Transverse colon (tissue), 4 donors: ENCODE measurements around the gene DDIT3. TPM values are rescaled to one million over a fixed set of nuclear protein-coding genes. Genes with fewer than 3 reads are reported as not detected.

Experiments
- DNase-seq: peaks from one replicate; pipeline ENCODE4 v3.0.0-alpha.2; 2019
- H3K27ac ChIP-seq, 4 donors: fragments of 200-600 bp; sonication (generic); 2 replicates each; pipeline ENCODE4 v1.5.1; 2016 to 2018; ENCODE audit warnings: inconsistent platforms in 4 of 4
- H3K27me3 ChIP-seq: fragments of 200-600 bp; sonication (generic); 2 replicates; pipeline ENCODE4 v1.5.1; 2017; ENCODE audit warnings: inconsistent platforms
- H3K36me3 ChIP-seq, 4 donors: fragments of 200-600 bp; sonication (generic); 2 replicates each; pipeline ENCODE4 v1.5.1; 2017 to 2019; ENCODE audit warnings: inconsistent platforms in 4 of 4
- H3K4me1 ChIP-seq, 4 donors: fragments of 200-600 bp; sonication (generic); 2 replicates each; pipeline ENCODE4 v1.5.1; 2017 to 2020; ENCODE audit warnings: inconsistent platforms in 4 of 4
- H3K4me3 ChIP-seq, 4 donors: fragments of 200-600 bp; sonication (generic); 1 replicate in 1 of 4; 2 replicates in 3 of 4; pipeline versions ENCODE4 v1.5.1 to v1.6.1; 2017 to 2019; ENCODE audit warnings: inconsistent platforms in 4 of 4
- H3K9me3 ChIP-seq, 2 donors: fragments of 200-600 bp; sonication (generic); 2 replicates each; pipeline ENCODE4 v1.5.1; 2017 to 2019; ENCODE audit warnings: inconsistent platforms in 2 of 2
- EP300 ChIP-seq: sonication (generic); formaldehyde crosslinking; IDR thresholded peaks from one replicate; pipeline ENCODE4 v1.6.1; 2017; ENCODE audit warnings: antibody characterized with exemption, low read depth
- POLR2A ChIP-seq: fragments of 450-650 bp; IDR thresholded peaks from one replicate; pipeline ENCODE4 v1.6.1; 2016; ENCODE audit warnings: antibody characterized with exemption, mild to moderate bottlenecking, moderate library complexity
- POLR2AphosphoS5 ChIP-seq, 3 donors: sonication (generic); formaldehyde crosslinking; IDR thresholded peaks; one replicate each; pipeline ENCODE4 v1.6.1; 2016; ENCODE audit warnings: antibody characterized with exemption in 3 of 3
- WGBS, 2 donors: methylation state at CpG; one replicate each; pipeline ENCODE4 v1.1.5; 2018; ENCODE audit warnings: low coverage in 1 of 2; 5-methylcytosine and 5-hydroxymethylcytosine counted together
- in situ Hi-C, 4 donors: fragments of 200-750 bp; cut with MboI; loops; one replicate each; pipeline versions ENCODE4 v1.15.0 to v1.15.1; 2017; ENCODE audit warnings: low sequenced_read_pairs in 3 of 4, low pct_ligation_motif_present in 1 of 4, low pct_unique_long_range_greater_than_20kb in 1 of 4
- intact Hi-C: fragments of 100-400 bp; cut with DNase I; formaldehyde crosslinking; loops from one replicate; pipeline ENCODE4 v1.15.1; 2023; ENCODE audit warnings: low total_unique reads
- total RNA-seq, 4 donors: library from RNA; depleted of rRNA; stranded (reverse); fragments of >200 nt; gene quantifications; one replicate each; pipeline ENCODE4 v1.1.0, GENCODE V29; 2016
- TF ChIP-seq, protein P1 (sequence below), 5 experiments: fragments of 200-600 bp in 3 of 5; fragments of 450-650 bp in 2 of 5; sonication (generic) in 3 of 5; IDR thresholded peaks; 1 replicate in 2 of 5; 2 replicates in 3 of 5; pipeline ENCODE4 v1.5.1; 2016 to 2017; ENCODE audit warnings: antibody characterized with exemption in 5 of 5, inconsistent platforms in 3 of 5, mild to moderate bottlenecking in 2 of 5, moderate library complexity in 1 of 5

The DDIT3 gene
- total RNA-seq, 4 donors from 2014 or later = 27.6 to 338 (median 67.6) TPM

DNA sequence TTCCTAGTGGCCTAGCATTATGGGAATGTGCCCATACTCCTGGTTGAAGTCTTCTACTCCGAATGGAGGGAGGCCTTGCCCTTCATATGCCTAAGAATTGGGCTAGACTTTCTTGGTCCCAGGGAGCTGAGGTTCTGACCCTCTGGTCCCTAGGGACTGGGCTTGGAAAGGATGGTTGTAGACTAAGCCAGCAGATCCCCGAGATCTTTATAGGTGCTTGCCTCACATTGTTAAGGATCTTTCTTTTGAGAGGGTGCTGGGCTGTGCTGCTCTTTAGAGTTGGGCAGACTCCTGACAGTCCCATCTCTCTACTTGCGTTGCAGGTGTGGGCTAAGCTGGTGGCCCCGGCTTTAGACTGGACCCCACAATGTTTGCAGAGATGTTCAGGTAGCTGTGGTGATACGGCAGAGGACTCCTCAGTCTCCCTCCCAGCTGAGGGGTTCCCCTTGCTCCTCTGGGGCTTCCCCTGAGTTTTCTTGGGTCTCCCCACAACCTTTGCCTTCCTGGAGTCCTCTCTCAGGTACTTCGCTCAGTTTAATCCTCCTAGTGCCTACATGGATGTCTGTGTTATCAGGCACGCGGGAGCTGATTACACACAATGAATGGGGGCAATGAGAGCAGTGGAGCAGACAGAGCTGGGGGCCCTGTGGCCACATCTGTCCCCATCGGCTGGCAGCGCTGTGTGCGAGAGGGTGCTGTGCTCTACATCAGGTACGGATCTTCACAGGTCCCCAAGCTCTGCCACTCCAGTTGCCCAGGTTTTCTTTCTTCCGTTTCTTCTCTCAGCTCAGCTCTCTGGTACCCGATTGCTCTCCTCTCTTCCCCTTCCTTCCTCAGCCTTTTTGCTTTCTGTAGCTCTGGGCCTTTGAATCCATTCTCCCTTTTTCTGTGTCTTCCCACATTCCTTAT lies 3.6 kb upstream of the DDIT3 start:
- peak overlapping the region; percentile 97 to 100 (median 98) for H3K27ac ChIP-seq
- intact Hi-C loops (loop anchor here (1.0 kb wide), 1 partner anchor 48 kb away; no protein-coding TSS in a partner anchor), in situ Hi-C loops (no loop called here)
- TF ChIP-seq, protein P1, sequence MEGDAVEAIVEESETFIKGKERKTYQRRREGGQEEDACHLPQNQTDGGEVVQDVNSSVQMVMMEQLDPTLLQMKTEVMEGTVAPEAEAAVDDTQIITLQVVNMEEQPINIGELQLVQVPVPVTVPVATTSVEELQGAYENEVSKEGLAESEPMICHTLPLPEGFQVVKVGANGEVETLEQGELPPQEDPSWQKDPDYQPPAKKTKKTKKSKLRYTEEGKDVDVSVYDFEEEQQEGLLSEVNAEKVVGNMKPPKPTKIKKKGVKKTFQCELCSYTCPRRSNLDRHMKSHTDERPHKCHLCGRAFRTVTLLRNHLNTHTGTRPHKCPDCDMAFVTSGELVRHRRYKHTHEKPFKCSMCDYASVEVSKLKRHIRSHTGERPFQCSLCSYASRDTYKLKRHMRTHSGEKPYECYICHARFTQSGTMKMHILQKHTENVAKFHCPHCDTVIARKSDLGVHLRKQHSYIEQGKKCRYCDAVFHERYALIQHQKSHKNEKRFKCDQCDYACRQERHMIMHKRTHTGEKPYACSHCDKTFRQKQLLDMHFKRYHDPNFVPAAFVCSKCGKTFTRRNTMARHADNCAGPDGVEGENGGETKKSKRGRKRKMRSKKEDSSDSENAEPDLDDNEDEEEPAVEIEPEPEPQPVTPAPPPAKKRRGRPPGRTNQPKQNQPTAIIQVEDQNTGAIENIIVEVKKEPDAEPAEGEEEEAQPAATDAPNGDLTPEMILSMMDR (IDR thresholded peaks at IDR 0.05) = no peak
- TF ChIP-seq POLR2AphosphoS5 (IDR thresholded peaks at IDR 0.05) (no peak), POLR2A (no peak), EP300 (no peak)
- no peaks in the 10 kb centered on the region for H3K27me3 ChIP-seq
- DNase-seq = no peak
- H3K4me1 ChIP-seq = peaks cover 25 to 50% (median 44%) of the 10 kb centered on the region in 4 donors
- 0 to 67% methylated on average over 1 to 14 of the region's 14 CpGs for WGBS, 2 donors
- peaks cover 0 to 24% (median 8%) of the 10 kb centered on the region in 4 donors for H3K36me3 ChIP-seq
- no peaks in the 10 kb centered on the region for H3K9me3 ChIP-seq
- peak overlapping the region; percentile 68 to 82 (median 78) for H3K4me3 ChIP-seq

DNA sequence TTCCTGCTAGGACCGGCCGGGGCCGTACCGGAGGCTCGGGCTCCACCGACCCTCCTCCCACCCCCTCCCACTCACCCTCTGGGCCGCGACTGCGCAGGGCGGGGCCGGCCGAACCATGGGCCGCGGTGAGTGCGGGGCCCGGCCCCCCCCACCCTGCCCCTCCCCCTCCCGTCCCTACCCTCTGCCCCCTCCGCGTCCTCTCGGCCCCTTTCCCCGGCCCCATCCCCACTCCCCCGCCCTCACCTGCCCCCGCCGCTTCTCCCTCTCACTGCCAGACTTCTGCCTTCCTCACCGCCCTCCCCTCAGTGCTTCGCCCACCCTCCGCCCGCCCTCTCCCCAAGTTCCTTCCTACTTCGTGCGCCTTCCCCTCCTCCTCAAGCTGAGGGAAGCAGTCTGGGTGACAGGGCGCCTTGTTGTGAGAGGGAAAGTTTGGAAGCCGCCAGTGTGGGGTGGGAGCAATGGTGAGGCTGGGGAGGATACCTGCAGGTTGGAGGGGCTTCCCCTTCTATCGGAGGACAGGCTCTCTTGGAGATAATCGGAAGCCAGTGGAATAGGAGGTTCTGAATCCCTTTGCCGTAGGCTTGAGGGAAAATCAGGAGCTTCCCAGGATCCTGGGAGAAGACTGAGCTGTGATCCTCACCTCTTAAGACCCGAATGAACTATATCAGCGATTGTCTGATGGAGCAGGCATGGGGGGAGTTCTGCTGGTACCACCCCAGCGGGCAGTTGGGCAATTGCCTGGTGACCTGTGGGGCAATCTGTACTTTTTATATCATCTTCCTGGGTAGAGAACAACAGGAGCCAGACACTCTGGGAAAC lies 2.8 kb upstream of the DDIT3 start:
- no peaks in the 10 kb centered on the region for H3K27me3 ChIP-seq
- DNase-seq = peak; percentile 54
- peak overlapping the region; percentile 97 to 100 (median 98) for H3K27ac ChIP-seq
- peak overlapping the region; percentile 68 to 82 (median 78) for H3K4me3 ChIP-seq
- H3K9me3 ChIP-seq = no peaks in the 10 kb centered on the region
- intact Hi-C loops = loop anchor here (1.0 kb wide), 1 partner anchor 47 kb away; no protein-coding TSS in a partner anchor
- TF ChIP-seq EP300 (no peak), POLR2AphosphoS5 (IDR thresholded peaks at IDR 0.05) (no peak), POLR2A (peak; percentile 5)
- TF ChIP-seq, protein P1 (IDR thresholded peaks at IDR 0.05) = no peak
- peaks cover 0 to 20% (median 6%) of the 10 kb centered on the region in 4 donors for H3K36me3 ChIP-seq
- 1 to 5% methylated on average over 4 to 9 of the region's 38 CpGs for WGBS, 2 donors
- in situ Hi-C loops = no loop called here
- H3K4me1 ChIP-seq = peaks cover 33 to 58% (median 52%) of the 10 kb centered on the region in 4 donors

DNA sequence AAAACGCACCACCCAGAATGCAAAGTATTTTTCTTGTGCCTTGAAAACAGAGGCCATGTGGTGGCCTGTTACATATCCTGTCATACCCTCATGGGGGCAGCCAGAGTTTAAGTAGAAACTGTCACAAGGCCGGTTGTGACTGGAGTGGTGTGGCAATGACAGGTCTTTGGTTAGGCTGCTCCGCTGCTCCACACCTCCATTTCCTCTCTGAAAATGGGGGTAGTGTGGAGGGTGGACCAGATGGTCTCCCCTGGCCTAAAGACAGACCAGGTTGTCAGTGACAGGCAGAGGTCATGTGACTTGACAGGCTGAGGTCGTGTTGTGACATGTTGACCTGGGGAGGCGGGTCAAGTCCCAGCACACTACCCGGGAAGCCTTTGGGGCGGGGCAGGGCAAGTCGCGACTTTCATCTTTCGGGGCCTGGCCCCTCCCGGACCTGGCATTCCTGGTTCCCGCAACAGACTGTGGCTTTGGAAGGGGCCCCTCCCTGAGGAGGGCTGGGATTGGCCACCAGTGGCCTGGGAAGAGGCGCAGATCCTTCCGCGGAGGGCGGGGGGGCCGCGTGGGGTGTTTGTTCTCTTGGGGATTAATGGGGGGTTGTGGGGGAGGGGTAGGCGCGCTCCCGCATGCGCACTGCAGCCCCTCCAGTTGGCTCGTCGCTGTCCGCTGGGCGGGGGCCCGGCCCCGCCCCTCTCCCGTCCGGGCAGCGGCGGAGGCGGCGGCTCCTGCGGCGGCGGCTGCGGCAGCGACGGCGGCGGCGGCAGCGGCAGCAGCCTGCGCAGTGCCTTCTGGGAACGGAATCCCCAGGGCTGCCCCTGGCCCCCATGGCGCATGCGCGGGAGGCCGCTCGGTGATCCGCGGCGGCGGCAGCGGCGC lies 1.9 kb upstream of the DDIT3 start, which contains the start of gene MBD6:
Gene MBD6, plus strand, starts transcription at position 814 of the 876 bp plus-strand sequence. CDS start 1,480 bp downstream, outside the sequence.
- no peaks in the 10 kb centered on the region for H3K9me3 ChIP-seq
- H3K4me3 ChIP-seq = peak within 1 kb of the TSS; percentile 68 to 82 (median 78)
- DNase-seq = peak; percentile 94
- H3K4me1 ChIP-seq = peaks cover 42 to 67% (median 57%) of the 10 kb centered on the region in 4 donors
- 0 to 1% methylated on average over 1 to 16 of the region's 57 CpGs for WGBS, 2 donors
- no peaks in the 10 kb centered on the region for H3K27me3 ChIP-seq
- TF ChIP-seq EP300 (no peak), POLR2AphosphoS5 (IDR thresholded peaks at IDR 0.05) (peak; percentile 40 to 73 (median 72)), POLR2A (peak; percentile 61)
- in situ Hi-C loops = no loop called here
- intact Hi-C loops = no loop called here
- H3K36me3 ChIP-seq = peaks cover 0 to 16% (median 3%) of the 10 kb centered on the region in 4 donors
- H3K27ac ChIP-seq = peak within 1 kb of the TSS; percentile 97 to 100 (median 98)

DNA sequence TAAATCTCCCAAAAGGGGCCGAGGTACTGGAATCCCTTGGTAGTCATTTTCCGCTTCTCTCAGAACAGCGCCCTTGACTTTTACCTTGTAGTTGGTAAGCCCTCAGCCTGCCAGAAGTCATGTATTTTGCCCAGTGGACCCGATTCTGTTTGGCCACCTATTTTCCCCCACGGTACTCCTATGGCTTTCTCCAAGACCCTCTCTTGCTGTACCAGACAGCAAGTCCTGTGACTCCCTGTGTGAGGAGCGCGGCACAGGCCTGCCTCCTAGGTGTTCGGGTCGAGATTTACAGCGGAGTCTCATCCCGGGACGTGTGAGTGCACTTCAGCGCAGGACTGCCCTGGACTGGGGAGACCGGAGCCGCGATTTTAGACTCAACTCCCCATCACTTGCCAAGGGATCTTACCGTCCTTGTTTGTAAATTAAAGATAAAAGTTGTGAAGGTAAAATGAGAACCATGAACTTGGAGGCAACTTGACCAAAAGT lies 1.3 kb upstream of the DDIT3 start:
- Histone ChIP-seq H3K4me3 (peak overlapping the region in 2 of 4 donors; percentile 76 to 81), H3K27ac (peak overlapping the region; percentile 97 to 100 (median 98)), H3K27me3 (no peaks in the 10 kb centered on the region), H3K4me1 (peaks cover 42 to 71% (median 58%) of the 10 kb centered on the region in 4 donors), H3K36me3 (peaks cover 0 to 22% (median 4%) of the 10 kb centered on the region in 4 donors), H3K9me3 (no peaks in the 10 kb centered on the region)
- TF ChIP-seq POLR2AphosphoS5 (IDR thresholded peaks at IDR 0.05) (no peak), EP300 (no peak), POLR2A (no peak)
- TF ChIP-seq, protein P1 (IDR thresholded peaks at IDR 0.05) = no peak
- intact Hi-C loops (no loop called here), in situ Hi-C loops (no loop called here)
- WGBS, 2 donors = 25 to 40% methylated on average over 5 to 17 of the region's 17 CpGs
- peak; percentile 58 for DNase-seq
